WTC11 (cell line): ENCODE data around the gene EGFR. TPM values are rescaled to one million over a fixed set of nuclear protein-coding genes. Genes with fewer than 3 reads are reported as not detected.

Experiments
- ATAC-seq: fragments of 200-7000 bp; cut with Tn5 transposase; 2 replicates; pipeline ENCODE4 v1.10.0; 2021; ENCODE audit warnings: mild to moderate bottlenecking, moderate library complexity
- CTCF ChIA-PET: fragments of 300-600 bp; sonication (Branson Sonifier 250); formaldehyde crosslinking; loops from one replicate; lab custom pipeline; 2021; ENCODE audit warnings: antibody characterized with exemption; lab: Charles Lee
- POLR2A ChIA-PET: fragments of 350-600 bp; sonication (Branson Sonifier 250); formaldehyde crosslinking; loops from one replicate; lab custom pipeline; 2021; ENCODE audit warnings: antibody characterized with exemption; lab: Charles Lee
- DNase-seq: peaks from one replicate; pipeline ENCODE4 v3.0.0; 2021; ENCODE audit warnings: low spot score
- H3K27ac Mint-ChIP-seq: 2 replicates; pipeline ENCODE4 v1.8.0; 2021; ENCODE audit warnings: mixed read lengths
- H3K27me3 Mint-ChIP-seq: 2 replicates; pipeline ENCODE4 v1.8.0; 2021; ENCODE audit warnings: low read depth, mild to moderate bottlenecking, moderate library complexity, mixed read lengths
- H3K36me3 Mint-ChIP-seq: 2 replicates; pipeline ENCODE4 v1.8.0; 2021; ENCODE audit warnings: mixed read lengths
- H3K4me1 Mint-ChIP-seq: 2 replicates; pipeline ENCODE4 v1.8.0; 2022; ENCODE audit warnings: mixed read lengths
- H3K4me3 Mint-ChIP-seq: 2 replicates; pipeline ENCODE4 v1.8.0; 2021; ENCODE audit warnings: mild to moderate bottlenecking, moderate library complexity, mixed read lengths
- H3K9me3 Mint-ChIP-seq: 2 replicates; pipeline ENCODE4 v1.8.0; 2021; ENCODE audit warnings: mixed read lengths
- ATF1 ChIP-seq: sonication (generic); formaldehyde crosslinking; IDR thresholded peaks from 2 replicates; pipeline ENCODE4 v1.8.1; 2023; ENCODE audit warnings: mild to moderate bottlenecking, moderate library complexity, missing genetic modification reagents
- CBFB ChIP-seq: sonication (generic); formaldehyde crosslinking; IDR thresholded peaks from 2 replicates; pipeline ENCODE4 v1.8.1; 2022; ENCODE audit warnings: mild to moderate bottlenecking, low read depth, missing genetic modification reagents
- E2F1 ChIP-seq: sonication (generic); formaldehyde crosslinking; IDR thresholded peaks from 2 replicates; pipeline ENCODE4 v1.8.0; 2022; ENCODE audit warnings: mild to moderate bottlenecking, missing genetic modification reagents
- E2F5 ChIP-seq: sonication (generic); formaldehyde crosslinking; IDR thresholded peaks from 2 replicates; pipeline ENCODE4 v1.8.1; 2022; ENCODE audit warnings: mild to moderate bottlenecking, moderate library complexity, missing genetic modification reagents
- ETV6 ChIP-seq: sonication (generic); formaldehyde crosslinking; IDR thresholded peaks from 2 replicates; pipeline ENCODE4 v1.8.1; 2022; ENCODE audit warnings: mild to moderate bottlenecking, missing genetic modification reagents
- GABPB1 ChIP-seq: sonication (generic); formaldehyde crosslinking; IDR thresholded peaks from 2 replicates; pipeline ENCODE4 v1.8.1; 2023; ENCODE audit warnings: mild to moderate bottlenecking, missing genetic modification reagents
- GRHL2 ChIP-seq: fragments of 250-450 bp; sonication (Bioruptor Pico); IDR thresholded peaks from 2 replicates; pipeline ENCODE4 v1.8.0; 2022; ENCODE audit warnings: mild to moderate bottlenecking, moderate library complexity; ENCODE audit not compliant: insufficient replicate concordance, severe bottlenecking
- GTF2I ChIP-seq: fragments of 250-450 bp; sonication (Bioruptor Pico); conservative IDR thresholded peaks from 2 replicates; pipeline ENCODE4 v1.4.0; 2021; ENCODE audit warnings: mild to moderate bottlenecking
- MXD4 ChIP-seq: fragments of 250-450 bp; sonication (Bioruptor Pico); IDR thresholded peaks from 2 replicates; pipeline ENCODE4 v1.8.0; 2021; ENCODE audit warnings: mild to moderate bottlenecking, moderate library complexity, borderline replicate concordance
- MYBL2 ChIP-seq: sonication (generic); formaldehyde crosslinking; IDR thresholded peaks from 2 replicates; pipeline ENCODE4 v1.8.1; 2023; ENCODE audit warnings: mild to moderate bottlenecking, moderate library complexity, missing genetic modification reagents
- NFATC4 ChIP-seq: fragments of 250-450 bp; sonication (Bioruptor Pico); IDR thresholded peaks from 2 replicates; pipeline ENCODE4 v1.9.0; 2021; ENCODE audit warnings: mild to moderate bottlenecking
- RORB ChIP-seq: fragments of 250-450 bp; sonication (Bioruptor Pico); IDR thresholded peaks from 2 replicates; pipeline ENCODE4 v1.9.0; 2021; ENCODE audit warnings: mild to moderate bottlenecking
- STAT6 ChIP-seq: sonication (generic); formaldehyde crosslinking; conservative IDR thresholded peaks from 2 replicates; pipeline ENCODE4 v1.8.1; 2023; ENCODE audit warnings: mild to moderate bottlenecking, low read depth, missing genetic modification reagents, moderate library complexity
- ZBTB43 ChIP-seq: sonication (generic); formaldehyde crosslinking; IDR thresholded peaks from 2 replicates; pipeline ENCODE4 v1.8.1; 2023; ENCODE audit warnings: mild to moderate bottlenecking, missing genetic modification reagents
- ZMAT4 ChIP-seq: fragments of 250-450 bp; sonication (Bioruptor Pico); IDR thresholded peaks from 2 replicates; pipeline ENCODE4 v1.9.0; 2021; ENCODE audit warnings: mild to moderate bottlenecking
- ZNF138 ChIP-seq: sonication (generic); formaldehyde crosslinking; conservative IDR thresholded peaks from 2 replicates; pipeline ENCODE4 v1.8.1; 2022; ENCODE audit warnings: mild to moderate bottlenecking, moderate library complexity, missing genetic modification reagents
- ZNF219 ChIP-seq: sonication (generic); formaldehyde crosslinking; IDR thresholded peaks from 2 replicates; pipeline ENCODE4 v1.8.0; 2023; ENCODE audit warnings: missing genetic modification reagents, mild to moderate bottlenecking, borderline replicate concordance
- ZNF317 ChIP-seq: sonication (generic); formaldehyde crosslinking; IDR thresholded peaks from 2 replicates; pipeline ENCODE4 v1.8.1; 2023; ENCODE audit warnings: low read depth, mild to moderate bottlenecking, moderate library complexity, missing genetic modification reagents, borderline replicate concordance
- ZNF396 ChIP-seq: fragments of 250-450 bp; sonication (Bioruptor Pico); IDR thresholded peaks from 2 replicates; pipeline ENCODE4 v1.8.0; 2021; ENCODE audit warnings: mild to moderate bottlenecking, moderate library complexity, borderline replicate concordance
- ZNF671 ChIP-seq: fragments of 250-450 bp; sonication (Bioruptor Pico); IDR thresholded peaks from 2 replicates; pipeline ENCODE4 v1.8.0; 2021; ENCODE audit warnings: mild to moderate bottlenecking
- total RNA-seq: library from RNA; stranded (reverse); gene quantifications from 3 replicates; pipeline ENCODE4 v1.2.3, GENCODE V29; 2021

EGFR gene
- total RNA-seq, 1 experiment from 2014 or later = 5.9 TPM

GRCh38 chr7:54995166-54995565, 23.7 kb upstream of the EGFR start (continued):
- no peak for TF ChIP-seq ZBTB43 (CRISPR knock-in tag)
- no peak for TF ChIP-seq GTF2I (CRISPR knock-in tag)
- TF ChIP-seq GRHL2 (CRISPR knock-in tag) = no peak
- TF ChIP-seq ATF1 (CRISPR knock-in tag) = no peak

GRCh38 chr7:54995610-54996363, 23.0 kb upstream of the EGFR start:
- TF ChIP-seq ZNF219 (CRISPR knock-in tag) (no peak), E2F5 (CRISPR knock-in tag) (no peak), E2F1 (no peak), ZNF396 (CRISPR knock-in tag) (no peak), GABPB1 (CRISPR knock-in tag) (no peak), RORB (CRISPR knock-in tag) (no peak), NFATC4 (CRISPR knock-in tag) (no peak), STAT6 (CRISPR knock-in tag) (no peak), ZNF317 (CRISPR knock-in tag) (no peak), ZNF671 (CRISPR knock-in tag) (no peak)
- Mint-ChIP-seq H3K4me3 (no peak overlapping the region), H3K9me3 (0 out of 2 replicates have a peak, but pooled peaks cover 3% of the 10 kb centered on the region), H3K4me1 (peaks cover 11% of the 10 kb centered on the region), H3K36me3 (no peaks in the 10 kb centered on the region), H3K27me3 (no peaks in the 10 kb centered on the region), H3K27ac (no peak overlapping the region)
- ATAC-seq (no peak), DNase-seq (no peak)
- ChIA-PET CTCF (no interaction called here), POLR2A (no interaction called here)

- Mint-ChIP-seq H3K27me3 (no peaks in the 10 kb centered on the region), H3K9me3 (0 out of 2 replicates have a peak, but pooled peaks cover 3% of the 10 kb centered on the region), H3K36me3 (no peaks in the 10 kb centered on the region), H3K4me3 (no peak overlapping the region), H3K27ac (no peak overlapping the region), H3K4me1 (peaks cover 11% of the 10 kb centered on the region)
- CTCF ChIA-PET = no interaction called here
- POLR2A ChIA-PET = no interaction called here
- ATAC-seq = no peak
- no peak for TF ChIP-seq ZMAT4
- no peak for TF ChIP-seq ATF1 (CRISPR knock-in tag)
- TF ChIP-seq MXD4 (CRISPR knock-in tag) = no peak
- no peak for TF ChIP-seq MYBL2 (CRISPR knock-in tag)
- TF ChIP-seq CBFB (CRISPR knock-in tag) = no peak
- TF ChIP-seq E2F5 (CRISPR knock-in tag) = no peak
- TF ChIP-seq ETV6 (CRISPR knock-in tag) = no peak
- no peak for TF ChIP-seq ZNF138 (CRISPR knock-in tag)
- no peak for TF ChIP-seq RORB (CRISPR knock-in tag)
- no peak for DNase-seq
Measured at GRCh38 chr7:54996391-54996790, 22.4 kb upstream of the EGFR start.
